ENCODE measurements around the gene MTR. TPM values are rescaled to one million over a fixed set of nuclear protein-coding genes. Genes with fewer than 3 reads are reported as not detected.

Gene MTR
- total and polyA plus RNA-seq, 4 donors: 4.6 to 59.5 (median 32.1) TPM

Other genes with a start within 250 kb of the MTR start
- 10 to 100 TPM; 28.2 to 34.9 TPM for gene HEATR1, start 190.8 kb upstream of the MTR start, total RNA-seq
- gene HEATR1, start 190.8 kb upstream of the MTR start, polyA plus RNA-seq: 1 to 10 TPM; 1.6 to 4.6 TPM
- gene ACTN2, start 108.8 kb upstream of the MTR start, total RNA-seq: 10 to 100 TPM; 15.7 to 40.5 TPM
- gene ACTN2, start 108.8 kb upstream of the MTR start, polyA plus RNA-seq: 10 to 100 TPM in 1 of 2 donors, 1 to 10 TPM in 1; 3.0 to 40.1 TPM
- gene MT1HL1, start 209.1 kb downstream of the MTR start, total RNA-seq: not detected
- not detected for gene MT1HL1, start 209.1 kb downstream of the MTR start, polyA plus RNA-seq
- gene RYR2, start 246.9 kb downstream of the MTR start, total RNA-seq: 100 to 1,000 TPM in 1 of 2 donors, 10 to 100 TPM in 1; 31.3 to 128 TPM
- 1 to 10 TPM; 2.6 to 4.0 TPM for gene RYR2, start 246.9 kb downstream of the MTR start, polyA plus RNA-seq

All from aorta (tissue), 4 donors.